ENCODE data around the gene TSC22D3. TPM values are rescaled to one million over a fixed set of nuclear protein-coding genes. Genes with fewer than 3 reads are reported as not detected.

TSC22D3 gene
- total RNA-seq, 6 donors from 2014 or later = 309 to 1,061 (median 406) TPM

GRCh38 chrX:107678957-107679740 is 96.4 kb downstream of the TSC22D3 start:
- DNase-seq (peak in 1 of 2 donors; percentile 86), ATAC-seq (ENCODE audit: low FRiP score in 2 of 2) (peak in 1 of 2 donors; percentile 46)
- peak overlapping the region; percentile 51 to 95 (median 91) for H3K27ac ChIP-seq
- 74 to 83% methylated on average over 1 to 8 of the region's 8 CpGs for WGBS, 2 donors
- no peaks in the 10 kb centered on the region for H3K36me3 ChIP-seq
- no peak overlapping the region for H3K4me3 ChIP-seq
- peaks cover 31 to 63% (median 44%) of the 10 kb centered on the region in 4 donors for H3K4me1 ChIP-seq
- peak; percentile 26 to 69 for TF ChIP-seq POLR2AphosphoS5 (IDR thresholded peaks at IDR 0.05)
- TF ChIP-seq EP300 (IDR thresholded peaks at IDR 0.05) = peak in 1 of 4 donors; percentile 20
- TF ChIP-seq CTCF (IDR thresholded peaks at IDR 0.05) = no peak
- peak in 2 of 4 donors; percentile 18 to 50 for TF ChIP-seq POLR2A (IDR thresholded peaks at IDR 0.05)
- no peaks in the 10 kb centered on the region for H3K27me3 ChIP-seq
- H3K9me3 ChIP-seq = no peaks in the 10 kb centered on the region

DNA sequence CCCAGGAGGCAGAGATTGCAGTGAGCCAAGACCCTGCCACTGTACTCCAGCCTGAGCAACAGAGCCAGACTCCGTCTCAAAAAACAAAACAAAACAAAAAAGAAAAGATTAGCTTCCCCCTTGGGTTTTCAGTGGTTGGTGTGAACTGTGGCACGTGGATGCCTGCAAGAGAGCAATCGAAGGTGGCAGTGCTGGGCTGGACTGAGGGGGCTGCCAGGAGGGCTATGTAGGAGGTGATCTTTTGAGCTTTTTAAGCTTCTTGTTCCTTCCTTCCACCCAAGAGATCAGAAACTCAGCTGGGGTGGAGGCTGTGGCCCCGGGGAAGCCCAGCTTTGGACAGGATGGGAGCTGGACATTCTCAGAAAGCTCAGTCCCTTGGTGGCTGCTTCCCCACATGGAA is 97.7 kb downstream of the TSC22D3 start:
- peak overlapping the region; percentile 91 to 96 (median 93) for H3K27ac ChIP-seq
- TF ChIP-seq CTCF (IDR thresholded peaks at IDR 0.05) (no peak), EP300 (IDR thresholded peaks at IDR 0.05) (no peak), POLR2A (IDR thresholded peaks at IDR 0.05) (no peak), POLR2AphosphoS5 (IDR thresholded peaks at IDR 0.05) (no peak)
- 80 to 83% methylated on average over 3 to 4 of the region's 4 CpGs for WGBS, 2 donors
- H3K9me3 ChIP-seq = no peaks in the 10 kb centered on the region
- no peaks in the 10 kb centered on the region for H3K36me3 ChIP-seq
- no peaks in the 10 kb centered on the region for H3K27me3 ChIP-seq
- ATAC-seq (ENCODE audit: low FRiP score in 2 of 2) = no peak
- no peak overlapping the region for H3K4me3 ChIP-seq
- peaks cover 31 to 63% (median 40%) of the 10 kb centered on the region in 4 donors for H3K4me1 ChIP-seq
- DNase-seq = no peak

- Histone ChIP-seq H3K9me3 (no peaks in the 10 kb centered on the region), H3K4me3 (peak overlapping the region in 1 of 4 donors; percentile 51), H3K27me3 (no peaks in the 10 kb centered on the region), H3K4me1 (peaks cover 30 to 62% (median 36%) of the 10 kb centered on the region in 4 donors), H3K27ac (peak overlapping the region; percentile 91 to 96 (median 93)), H3K36me3 (no peaks in the 10 kb centered on the region)
- peak in 1 of 2 donors; percentile 36 for DNase-seq
- 42 to 50% methylated on average over 8 to 10 of the region's 10 CpGs for WGBS, 2 donors
- ATAC-seq (ENCODE audit: low FRiP score in 2 of 2) = no peak
- no peak for TF ChIP-seq EP300 (IDR thresholded peaks at IDR 0.05)
- TF ChIP-seq CTCF (IDR thresholded peaks at IDR 0.05) = no peak
- no peak for TF ChIP-seq POLR2A (IDR thresholded peaks at IDR 0.05)
- TF ChIP-seq POLR2AphosphoS5 (IDR thresholded peaks at IDR 0.05) = no peak
These were observed 98.1 kb downstream of the TSC22D3 start for GRCh38 chrX:107677501-107677901.

DNA sequence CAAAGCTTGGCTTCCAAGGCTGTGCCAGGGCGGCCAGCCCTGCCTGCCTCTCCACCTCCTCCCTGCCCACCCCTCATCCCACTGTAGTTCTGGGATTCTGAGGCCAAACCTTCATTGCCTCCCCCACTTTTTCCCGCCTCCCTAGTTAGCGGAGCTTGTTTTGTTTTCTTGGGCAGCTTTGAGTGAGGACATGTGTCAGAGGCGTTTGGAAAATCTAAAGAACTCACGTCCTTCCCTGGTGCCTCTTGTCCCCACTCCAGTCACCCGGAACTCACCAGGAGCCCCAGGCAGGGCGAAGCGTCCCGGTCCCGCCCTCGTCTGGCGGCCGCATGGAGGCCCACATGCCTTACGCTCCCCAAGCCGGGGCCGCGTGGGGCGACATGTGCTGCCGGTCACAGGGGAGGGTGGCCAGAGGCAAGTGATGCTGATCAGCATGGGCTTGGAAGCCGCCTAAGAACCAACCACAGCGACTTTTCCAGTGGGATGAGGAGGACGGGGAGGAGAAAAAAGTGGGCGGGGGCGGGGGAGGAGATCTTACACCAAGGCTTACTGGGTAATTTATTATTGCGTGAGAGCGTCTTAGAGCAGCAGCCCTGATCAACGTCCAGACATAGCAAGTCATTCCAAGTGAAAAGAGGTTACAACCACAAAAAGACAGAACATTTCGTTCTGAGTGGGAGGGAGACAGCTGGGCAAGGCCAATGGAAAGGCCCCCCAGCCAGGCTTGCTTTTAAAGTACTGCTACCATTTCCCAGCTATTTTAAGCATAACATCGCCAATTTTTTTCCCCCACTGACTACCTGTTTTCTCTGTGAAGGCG is 98.8 kb downstream of the TSC22D3 start:
- Histone ChIP-seq H3K9me3 (no peaks in the 10 kb centered on the region), H3K27ac (peak overlapping the region; percentile 91 to 96 (median 93)), H3K4me3 (peak overlapping the region in 3 of 4 donors; percentile 48 to 56 (median 51)), H3K27me3 (no peaks in the 10 kb centered on the region), H3K36me3 (no peaks in the 10 kb centered on the region), H3K4me1 (peaks cover 27 to 60% (median 32%) of the 10 kb centered on the region in 4 donors)
- WGBS, 2 donors = 24 to 47% methylated on average over 14 to 30 of the region's 30 CpGs
- no peak for TF ChIP-seq CTCF (IDR thresholded peaks at IDR 0.05)
- TF ChIP-seq POLR2AphosphoS5 (IDR thresholded peaks at IDR 0.05) = peak; percentile 61 to 89
- TF ChIP-seq POLR2A (IDR thresholded peaks at IDR 0.05) = peak in 3 of 4 donors; percentile 54 to 82 (median 74)
- peak; percentile 30 to 98 (median 82) for TF ChIP-seq EP300 (IDR thresholded peaks at IDR 0.05)
- ATAC-seq (ENCODE audit: low FRiP score in 2 of 2) (peak; percentile 69 to 75), DNase-seq (peak; percentile 91 to 96)

Data from upper lobe of left lung (tissue), 6 donors.